ENCODE data around the gene ERGIC3.

ERGIC3 gene

GRCh38 chr20:35564905-35565304 is 23.0 kb downstream of the ERGIC3 start:
- no peak for TF ChIP-seq CTCF (IDR thresholded peaks at IDR 0.05; ENCODE audit: insufficient read depth, low read length, poor library complexity, severe bottlenecking)
- no peak for DNase-seq (ENCODE audit: extremely low read depth, insufficient read length)
- H3K4me3 ChIP-seq (replicated peaks; ENCODE audit: low read depth, low read length), result no peak overlapping the region
- H3K27me3 ChIP-seq (replicated peaks; ENCODE audit: control insufficient read depth, insufficient read depth, low read length), result no peaks in the 10 kb centered on the region
- no peaks in the 10 kb centered on the region for H3K36me3 ChIP-seq (ENCODE audit: control insufficient read depth, insufficient read depth, low read length)

GRCh38 chr20:35568645-35569044 is 26.8 kb downstream of the ERGIC3 start:
- no peak for DNase-seq (ENCODE audit: extremely low read depth, insufficient read length)

GRCh38 chr20:35571555-35571954 is 29.7 kb downstream of the ERGIC3 start:
- Histone ChIP-seq H3K36me3 (ENCODE audit: control insufficient read depth, insufficient read depth, low read length) (no peaks in the 10 kb centered on the region), H3K4me3 (replicated peaks; ENCODE audit: low read depth, low read length) (no peak overlapping the region), H3K27me3 (replicated peaks; ENCODE audit: control insufficient read depth, insufficient read depth, low read length) (no peaks in the 10 kb centered on the region)
- no peak for TF ChIP-seq CTCF (IDR thresholded peaks at IDR 0.05; ENCODE audit: insufficient read depth, low read length, poor library complexity, severe bottlenecking)
- no peak for DNase-seq (ENCODE audit: extremely low read depth, insufficient read length)

More at GRCh38 chr20:35568645-35569044, 26.8 kb downstream of the ERGIC3 start:
- peak; percentile 33 for TF ChIP-seq CTCF (IDR thresholded peaks at IDR 0.05; ENCODE audit: insufficient read depth, low read length, poor library complexity, severe bottlenecking)
- Histone ChIP-seq H3K4me3 (replicated peaks; ENCODE audit: low read depth, low read length) (no peak overlapping the region), H3K36me3 (ENCODE audit: control insufficient read depth, insufficient read depth, low read length) (no peaks in the 10 kb centered on the region), H3K27me3 (replicated peaks; ENCODE audit: control insufficient read depth, insufficient read depth, low read length) (no peaks in the 10 kb centered on the region)

GRCh38 chr20:35572838-35573237 is 31.0 kb downstream of the ERGIC3 start:
- H3K27me3 ChIP-seq (replicated peaks; ENCODE audit: control insufficient read depth, insufficient read depth, low read length), result no peaks in the 10 kb centered on the region
- no peak for TF ChIP-seq CTCF (IDR thresholded peaks at IDR 0.05; ENCODE audit: insufficient read depth, low read length, poor library complexity, severe bottlenecking)
- no peak for DNase-seq (ENCODE audit: extremely low read depth, insufficient read length)
- no peaks in the 10 kb centered on the region for H3K36me3 ChIP-seq (ENCODE audit: control insufficient read depth, insufficient read depth, low read length)
- no peak overlapping the region for H3K4me3 ChIP-seq (replicated peaks; ENCODE audit: low read depth, low read length)

GRCh38 chr20:35575958-35576357 is 34.1 kb downstream of the ERGIC3 start:
- no peak overlapping the region for H3K4me3 ChIP-seq (replicated peaks; ENCODE audit: low read depth, low read length)
- H3K36me3 ChIP-seq (ENCODE audit: control insufficient read depth, insufficient read depth, low read length), result no peaks in the 10 kb centered on the region
- H3K27me3 ChIP-seq (replicated peaks; ENCODE audit: control insufficient read depth, insufficient read depth, low read length), result no peaks in the 10 kb centered on the region
- no peak for DNase-seq (ENCODE audit: extremely low read depth, insufficient read length)
- TF ChIP-seq CTCF (IDR thresholded peaks at IDR 0.05; ENCODE audit: insufficient read depth, low read length, poor library complexity, severe bottlenecking), result no peak

- no peak overlapping the region for H3K4me3 ChIP-seq (replicated peaks; ENCODE audit: low read depth, low read length)
- DNase-seq (ENCODE audit: extremely low read depth, insufficient read length), result no peak
- no peaks in the 10 kb centered on the region for H3K36me3 ChIP-seq (ENCODE audit: control insufficient read depth, insufficient read depth, low read length)
- H3K27me3 ChIP-seq (replicated peaks; ENCODE audit: control insufficient read depth, insufficient read depth, low read length), result no peaks in the 10 kb centered on the region
- no peak for TF ChIP-seq CTCF (IDR thresholded peaks at IDR 0.05; ENCODE audit: insufficient read depth, low read length, poor library complexity, severe bottlenecking)
These were observed 34.9 kb downstream of the ERGIC3 start for GRCh38 chr20:35576816-35577215.

Measured in GM06990 (cell line).